ENCODE measurements around the gene UFD1. TPM values are rescaled to one million over a fixed set of nuclear protein-coding genes. Genes with fewer than 3 reads are reported as not detected.

UFD1 gene
- 120 and 122 TPM in 2 replicates for total RNA-seq

GRCh38 chr22:19478901-19479354, at the start of gene UFD1:
TSS of gene UFD1 (minus strand) at chr22:19479193. CDS start at chr22:19479085, 108 bp downstream.

GRCh38 chr22:19524170-19525115, 45.5 kb upstream of the UFD1 start, which contains the start of gene CLDN5:
TSS of gene CLDN5 (minus strand) at chr22:19524410. CDS start at chr22:19524255, 155 bp downstream.

DNA sequence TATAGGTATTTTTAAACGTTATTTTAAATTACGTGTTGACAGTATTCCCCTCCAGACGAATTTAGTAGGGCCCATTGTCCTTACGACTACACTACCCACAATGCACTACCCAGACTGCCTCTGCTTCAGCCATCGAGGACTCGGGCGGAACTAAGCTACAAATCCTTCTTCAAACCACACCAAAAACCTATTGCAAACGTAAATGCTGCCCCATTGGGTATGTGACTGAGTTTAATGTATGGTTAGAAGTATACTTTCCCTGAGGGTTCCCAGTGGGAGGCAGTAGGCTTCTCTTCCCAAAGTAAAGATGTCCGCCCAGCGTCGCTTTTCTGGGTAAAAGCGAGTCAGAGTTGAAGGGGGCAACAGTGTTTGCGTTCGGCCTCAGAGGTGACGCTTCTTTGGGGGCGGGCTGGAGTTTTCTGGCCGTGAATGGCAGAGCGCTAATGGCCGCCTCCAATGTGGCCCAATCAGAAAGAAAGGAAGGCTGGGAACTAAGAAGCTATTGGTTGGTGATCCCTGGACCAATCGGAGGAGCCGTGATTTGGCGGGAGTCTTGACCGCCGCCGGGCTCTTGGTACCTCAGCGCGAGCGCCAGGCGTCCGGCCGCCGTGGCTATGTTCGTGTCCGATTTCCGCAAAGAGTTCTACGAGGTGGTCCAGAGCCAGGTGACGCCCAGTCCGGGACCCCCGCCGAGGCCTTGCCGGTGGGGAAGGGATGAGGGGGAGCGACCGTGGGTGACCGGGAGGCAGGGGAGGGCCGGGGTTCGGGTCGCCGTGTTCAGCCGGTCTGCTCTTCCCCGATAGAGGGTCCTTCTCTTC, 571 bp upstream of the UFD1 start, which contains the start of gene CDC45:
TSS of gene CDC45 (plus strand) at position 566 of the 818 bp plus-strand sequence. CDS start at position 615, 49 bp downstream.

DNA sequence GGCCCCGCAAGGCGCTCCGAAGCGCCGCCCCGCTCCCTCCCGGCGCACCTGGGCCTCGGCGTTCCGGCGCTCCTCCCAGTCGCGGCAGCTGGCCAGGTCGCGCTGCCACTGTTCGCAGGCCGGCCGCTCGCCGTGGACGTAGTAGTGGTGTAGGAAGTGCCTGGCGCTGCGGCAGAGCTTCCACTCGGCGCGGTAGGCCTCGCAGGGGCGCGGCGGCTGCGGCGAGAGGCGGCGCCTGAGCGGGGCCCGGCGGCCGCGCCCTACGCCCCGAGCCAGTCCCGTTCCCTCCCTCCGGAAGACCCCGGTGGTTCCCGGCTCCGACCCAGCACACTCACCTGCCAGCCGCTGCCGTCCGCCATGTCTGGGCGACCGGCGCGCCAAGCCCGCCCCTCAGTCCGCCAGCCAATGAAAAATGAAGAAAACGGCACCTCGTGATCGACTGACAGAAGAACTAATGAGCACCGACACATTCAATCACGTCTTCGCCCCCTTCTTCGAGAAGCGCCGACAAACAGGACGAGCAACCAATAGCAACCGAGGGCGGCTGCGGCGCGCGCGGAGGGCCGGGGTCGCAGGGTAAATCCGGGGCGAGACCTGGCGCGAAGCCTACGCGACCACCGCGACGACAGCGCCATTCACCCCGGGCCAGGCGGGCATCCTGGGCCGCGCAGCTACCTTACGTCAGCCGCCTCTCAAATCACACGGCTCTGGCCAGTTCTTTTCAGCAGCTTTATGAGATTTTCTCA, 31.5 kb downstream of the UFD1 start, which contains the start of gene C22orf39:
TSS of gene C22orf39 (minus strand) at position 382 of the 746 bp plus-strand sequence. CDS start at position 359, 23 bp downstream.

DNA sequence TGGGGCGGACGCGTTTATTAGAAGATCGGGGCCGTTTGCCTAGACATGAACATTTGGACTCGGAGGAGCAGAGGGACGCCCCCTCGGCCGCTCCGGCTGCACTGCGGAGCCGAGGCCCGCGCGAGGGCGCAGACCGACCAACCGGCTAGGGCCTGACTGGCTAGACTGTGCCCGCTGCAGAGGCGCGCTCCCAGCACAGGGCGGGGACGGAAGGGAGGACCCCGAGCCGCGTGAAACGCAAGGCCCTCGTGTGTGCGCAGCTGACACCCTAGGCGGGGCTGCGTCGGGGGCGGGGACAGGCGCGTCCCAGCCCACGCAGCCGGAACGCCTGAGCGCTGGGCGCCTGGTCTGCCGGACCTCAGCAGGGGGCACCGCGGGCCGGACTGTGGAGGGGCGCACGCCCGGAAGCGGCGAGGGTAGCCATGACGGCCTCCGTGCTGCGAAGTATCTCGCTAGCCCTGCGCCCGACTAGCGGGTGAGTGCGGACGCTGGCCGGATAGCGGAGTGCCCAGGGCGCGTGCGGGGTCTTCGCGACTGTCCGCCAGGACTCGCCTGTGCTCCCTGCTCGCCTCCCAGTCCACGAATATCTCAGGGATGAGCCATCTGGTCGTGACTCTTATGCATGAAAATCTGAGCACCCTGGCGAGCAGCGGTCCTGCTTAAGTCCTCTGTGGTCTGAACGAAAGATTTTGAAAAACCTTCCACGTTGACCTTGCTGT, 46.7 kb downstream of the UFD1 start, which contains the start of gene MRPL40:
TSS of gene MRPL40 (plus strand) at position 413 of the 719 bp plus-strand sequence. CDS start at position 423, 10 bp downstream.

DNA sequence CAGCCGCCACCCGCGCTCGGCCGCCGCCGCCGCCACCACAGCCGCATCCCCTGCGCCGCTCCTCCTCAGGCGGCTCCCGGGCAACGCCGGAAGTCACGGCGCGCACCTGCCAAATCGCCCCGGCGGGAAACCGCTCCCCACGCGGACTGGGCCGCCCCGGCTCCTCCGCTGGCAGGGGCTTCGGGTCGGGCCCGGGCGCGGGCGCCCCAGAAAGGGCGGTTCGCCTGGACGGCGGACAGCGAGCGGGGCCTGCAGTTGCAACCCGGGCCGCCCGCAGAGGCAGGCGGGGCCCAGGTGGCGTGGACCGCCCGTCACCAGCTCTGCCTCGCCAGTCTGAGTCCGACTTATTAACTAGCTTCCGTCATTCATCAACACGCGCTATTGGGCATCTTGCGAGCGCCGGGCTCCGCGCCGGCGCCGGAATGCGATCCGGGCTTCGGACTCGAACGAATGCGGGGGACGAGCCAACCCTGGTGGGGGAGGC, 47.3 kb downstream of the UFD1 start, which contains the start of gene HIRA:
TSS of gene HIRA (minus strand) at position 85 of the 484 bp plus-strand sequence. CDS start 257 bp downstream, outside the sequence.

Other genes with a start within 250 kb of the UFD1 start
- gene CLTCL1, start 187.5 kb downstream of the UFD1 start, total RNA-seq: 3.2 TPM in 2 replicates
- gene HIRA, start 47.5 kb downstream of the UFD1 start, total RNA-seq: 15.3 and 23.3 TPM in 2 replicates
- 32.7 and 40.3 TPM in 2 replicates for gene MRPL40, start 46.6 kb downstream of the UFD1 start, total RNA-seq
- gene C22orf39, start 31.5 kb downstream of the UFD1 start, total RNA-seq: 15.9 and 16.7 TPM in 2 replicates
- 35.1 and 55.8 TPM in 2 replicates for gene CDC45, start 727 bp upstream of the UFD1 start, total RNA-seq
- gene CLDN5, start 45.2 kb upstream of the UFD1 start, total RNA-seq: 569 and 1,366 TPM in 2 replicates
- gene SEPTIN5, start 235.3 kb upstream of the UFD1 start, total RNA-seq: 16.6 and 17.0 TPM in 2 replicates
- gene GP1BB, start 244.3 kb upstream of the UFD1 start, total RNA-seq: 1.6 TPM in 1 of 2 replicates, not detected in the other

All from epithelial cell of umbilical artery (primary cell).